ENCODE measurements around the gene KLK12.

DNA sequence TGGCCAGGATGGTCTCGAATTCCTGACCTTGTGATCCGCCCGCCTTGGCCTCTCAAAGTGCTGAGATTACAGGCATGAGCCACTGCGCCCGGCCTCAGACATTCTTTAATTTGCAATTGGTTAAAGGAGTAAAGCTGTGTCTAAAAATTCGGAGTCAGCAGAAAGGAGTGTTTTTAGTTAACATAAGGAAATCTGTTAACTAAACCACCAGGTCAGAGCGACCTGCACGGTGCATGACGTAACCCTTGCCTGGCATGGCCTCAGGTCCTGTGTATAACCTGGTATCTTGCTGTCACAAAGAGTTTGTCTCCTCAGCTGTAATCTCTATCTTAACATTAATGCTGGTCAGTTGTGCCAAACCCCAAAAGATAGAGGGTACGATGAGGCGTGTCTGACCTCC is 9.5 kb upstream of the KLK12 start:
- no peak for TF ChIP-seq POLR2A (IDR thresholded peaks at IDR 0.05)
- TF ChIP-seq, protein P1, sequence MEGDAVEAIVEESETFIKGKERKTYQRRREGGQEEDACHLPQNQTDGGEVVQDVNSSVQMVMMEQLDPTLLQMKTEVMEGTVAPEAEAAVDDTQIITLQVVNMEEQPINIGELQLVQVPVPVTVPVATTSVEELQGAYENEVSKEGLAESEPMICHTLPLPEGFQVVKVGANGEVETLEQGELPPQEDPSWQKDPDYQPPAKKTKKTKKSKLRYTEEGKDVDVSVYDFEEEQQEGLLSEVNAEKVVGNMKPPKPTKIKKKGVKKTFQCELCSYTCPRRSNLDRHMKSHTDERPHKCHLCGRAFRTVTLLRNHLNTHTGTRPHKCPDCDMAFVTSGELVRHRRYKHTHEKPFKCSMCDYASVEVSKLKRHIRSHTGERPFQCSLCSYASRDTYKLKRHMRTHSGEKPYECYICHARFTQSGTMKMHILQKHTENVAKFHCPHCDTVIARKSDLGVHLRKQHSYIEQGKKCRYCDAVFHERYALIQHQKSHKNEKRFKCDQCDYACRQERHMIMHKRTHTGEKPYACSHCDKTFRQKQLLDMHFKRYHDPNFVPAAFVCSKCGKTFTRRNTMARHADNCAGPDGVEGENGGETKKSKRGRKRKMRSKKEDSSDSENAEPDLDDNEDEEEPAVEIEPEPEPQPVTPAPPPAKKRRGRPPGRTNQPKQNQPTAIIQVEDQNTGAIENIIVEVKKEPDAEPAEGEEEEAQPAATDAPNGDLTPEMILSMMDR (IDR thresholded peaks at IDR 0.05) = no peak
